ENCODE measurements around the gene SLC23A2.

SLC23A2 gene

DNA sequence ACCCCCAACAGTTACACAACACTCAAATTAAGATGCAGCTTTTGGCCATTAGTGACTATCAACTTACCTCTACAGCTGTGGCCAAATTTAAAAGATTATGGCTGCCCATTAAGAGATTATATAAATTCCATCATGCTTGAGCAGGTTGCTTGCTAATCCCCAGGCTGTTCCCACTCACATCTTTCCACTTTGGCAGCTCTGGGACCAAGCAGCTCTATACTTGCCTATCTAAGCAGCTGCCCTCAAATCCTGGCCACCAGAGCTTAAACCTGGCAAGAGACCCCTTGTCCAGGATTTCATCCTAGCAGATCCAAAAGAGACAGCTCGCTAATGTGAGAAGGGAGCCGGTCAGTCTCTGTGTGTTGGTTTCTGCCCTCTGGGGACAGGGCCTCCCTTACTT is 127.9 kb downstream of the SLC23A2 start:
- CTCF ChIA-PET = no interaction called here
- no peak for TF ChIP-seq SP1 (IDR thresholded peaks at IDR 0.05)
- no peak for TF ChIP-seq ARNT (IDR thresholded peaks at IDR 0.05)
- TF ChIP-seq CTBP1 (IDR thresholded peaks at IDR 0.05; ENCODE audit: borderline replicate concordance) = no peak
- no peak for TF ChIP-seq FOXA1 (IDR thresholded peaks at IDR 0.05)
- TF ChIP-seq LEF1 (IDR thresholded peaks at IDR 0.05; ENCODE audit: borderline replicate concordance) = no peak
- TF ChIP-seq NFRKB (IDR thresholded peaks at IDR 0.05) = no peak
- TF ChIP-seq L3MBTL2 (conservative IDR thresholded peaks at IDR 0.05) = no peak
- TF ChIP-seq FOXK2 (IDR thresholded peaks at IDR 0.05) = no peak
- TF ChIP-seq HDGF (IDR thresholded peaks at IDR 0.05; ENCODE audit: borderline replicate concordance) = no peak
- no peak for TF ChIP-seq ZNF384 (IDR thresholded peaks at IDR 0.05)
- no peak for TF ChIP-seq ELF4 (IDR thresholded peaks at IDR 0.05)
- no peak for TF ChIP-seq TARDBP (IDR thresholded peaks at IDR 0.05)
- no peak for TF ChIP-seq SUZ12 (IDR thresholded peaks at IDR 0.05)
- TF ChIP-seq, protein P1, sequence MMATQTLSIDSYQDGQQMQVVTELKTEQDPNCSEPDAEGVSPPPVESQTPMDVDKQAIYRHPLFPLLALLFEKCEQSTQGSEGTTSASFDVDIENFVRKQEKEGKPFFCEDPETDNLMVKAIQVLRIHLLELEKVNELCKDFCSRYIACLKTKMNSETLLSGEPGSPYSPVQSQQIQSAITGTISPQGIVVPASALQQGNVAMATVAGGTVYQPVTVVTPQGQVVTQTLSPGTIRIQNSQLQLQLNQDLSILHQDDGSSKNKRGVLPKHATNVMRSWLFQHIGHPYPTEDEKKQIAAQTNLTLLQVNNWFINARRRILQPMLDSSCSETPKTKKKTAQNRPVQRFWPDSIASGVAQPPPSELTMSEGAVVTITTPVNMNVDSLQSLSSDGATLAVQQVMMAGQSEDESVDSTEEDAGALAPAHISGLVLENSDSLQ (IDR thresholded peaks at IDR 0.05) = no peak
- TF ChIP-seq FOXM1 (IDR thresholded peaks at IDR 0.05; ENCODE audit: borderline replicate concordance) = no peak
- TF ChIP-seq BHLHE40 (IDR thresholded peaks at IDR 0.05; ENCODE audit: borderline replicate concordance) = no peak
- no peak for DNase-seq (ENCODE audit: extremely low spot score)
- POLR2A ChIA-PET = no interaction called here

DNA sequence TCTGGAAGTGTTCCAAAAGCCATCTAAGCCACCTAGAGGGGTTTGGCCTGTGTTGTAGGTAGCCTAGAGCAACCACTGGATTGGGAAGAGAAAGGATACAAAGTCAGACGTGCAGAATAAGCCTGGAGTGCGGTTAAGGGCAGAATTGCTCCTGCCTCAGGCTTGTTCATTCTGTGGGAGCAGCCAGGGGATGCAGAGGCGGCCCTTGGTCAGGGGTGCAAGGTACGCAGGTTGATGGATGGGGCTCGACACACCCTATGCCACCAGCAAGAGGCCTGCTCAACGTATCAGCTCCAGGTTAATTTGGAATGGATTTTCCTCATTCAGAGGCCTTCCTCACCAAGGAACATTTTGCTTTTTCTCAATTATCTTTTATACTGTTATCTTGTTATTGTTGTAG is 129.8 kb downstream of the SLC23A2 start:
- no peak for DNase-seq (ENCODE audit: extremely low spot score)
- POLR2A ChIA-PET = no interaction called here
- CTCF ChIA-PET = interaction anchor here (0.9 kb wide), 1 partner anchor 308 kb away, joined by 3 read pairs; no protein-coding TSS in a partner anchor
- TF ChIP-seq ZNF384 (IDR thresholded peaks at IDR 0.05) = no peak
- TF ChIP-seq ARNT (IDR thresholded peaks at IDR 0.05) = no peak
- no peak for TF ChIP-seq FOXM1 (IDR thresholded peaks at IDR 0.05; ENCODE audit: borderline replicate concordance)
- TF ChIP-seq FOXK2 (IDR thresholded peaks at IDR 0.05) = no peak
- TF ChIP-seq NFRKB (IDR thresholded peaks at IDR 0.05) = no peak
- no peak for TF ChIP-seq LEF1 (IDR thresholded peaks at IDR 0.05; ENCODE audit: borderline replicate concordance)
- TF ChIP-seq TARDBP (IDR thresholded peaks at IDR 0.05) = no peak
- no peak for TF ChIP-seq SUZ12 (IDR thresholded peaks at IDR 0.05)
- no peak for TF ChIP-seq L3MBTL2 (conservative IDR thresholded peaks at IDR 0.05)
- TF ChIP-seq FOXA1 (IDR thresholded peaks at IDR 0.05) = no peak
- TF ChIP-seq HDGF (IDR thresholded peaks at IDR 0.05; ENCODE audit: borderline replicate concordance) = no peak
- TF ChIP-seq SP1 (IDR thresholded peaks at IDR 0.05) = no peak
- no peak for TF ChIP-seq BHLHE40 (IDR thresholded peaks at IDR 0.05; ENCODE audit: borderline replicate concordance)

DNA sequence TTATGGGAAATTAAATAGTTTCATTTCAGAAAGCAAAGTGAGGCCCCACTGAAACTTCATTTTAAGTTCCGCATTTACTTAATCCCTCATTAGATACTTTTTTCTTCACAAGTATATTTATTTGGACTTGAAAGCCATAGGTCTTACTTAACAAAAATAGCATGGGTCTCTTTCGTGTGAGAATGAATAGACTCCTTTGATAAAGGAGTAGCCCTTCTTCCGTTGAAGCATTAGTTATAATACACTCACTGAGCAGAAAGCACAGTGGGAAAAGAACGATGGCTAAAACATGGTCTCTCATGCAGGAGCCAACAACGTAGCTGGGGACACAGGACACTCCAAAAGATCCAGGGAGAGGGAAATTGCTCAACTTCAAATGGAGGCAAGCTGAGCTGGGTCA is 130.4 kb downstream of the SLC23A2 start:
- DNase-seq (ENCODE audit: extremely low spot score) = no peak
- ChIA-PET CTCF (interaction anchor here (0.9 kb wide), 1 partner anchor 308 kb away, joined by 3 read pairs; no protein-coding TSS in a partner anchor), POLR2A (no interaction called here)
- TF ChIP-seq ZNF384 (IDR thresholded peaks at IDR 0.05) (no peak), FOXK2 (IDR thresholded peaks at IDR 0.05) (no peak)

DNA sequence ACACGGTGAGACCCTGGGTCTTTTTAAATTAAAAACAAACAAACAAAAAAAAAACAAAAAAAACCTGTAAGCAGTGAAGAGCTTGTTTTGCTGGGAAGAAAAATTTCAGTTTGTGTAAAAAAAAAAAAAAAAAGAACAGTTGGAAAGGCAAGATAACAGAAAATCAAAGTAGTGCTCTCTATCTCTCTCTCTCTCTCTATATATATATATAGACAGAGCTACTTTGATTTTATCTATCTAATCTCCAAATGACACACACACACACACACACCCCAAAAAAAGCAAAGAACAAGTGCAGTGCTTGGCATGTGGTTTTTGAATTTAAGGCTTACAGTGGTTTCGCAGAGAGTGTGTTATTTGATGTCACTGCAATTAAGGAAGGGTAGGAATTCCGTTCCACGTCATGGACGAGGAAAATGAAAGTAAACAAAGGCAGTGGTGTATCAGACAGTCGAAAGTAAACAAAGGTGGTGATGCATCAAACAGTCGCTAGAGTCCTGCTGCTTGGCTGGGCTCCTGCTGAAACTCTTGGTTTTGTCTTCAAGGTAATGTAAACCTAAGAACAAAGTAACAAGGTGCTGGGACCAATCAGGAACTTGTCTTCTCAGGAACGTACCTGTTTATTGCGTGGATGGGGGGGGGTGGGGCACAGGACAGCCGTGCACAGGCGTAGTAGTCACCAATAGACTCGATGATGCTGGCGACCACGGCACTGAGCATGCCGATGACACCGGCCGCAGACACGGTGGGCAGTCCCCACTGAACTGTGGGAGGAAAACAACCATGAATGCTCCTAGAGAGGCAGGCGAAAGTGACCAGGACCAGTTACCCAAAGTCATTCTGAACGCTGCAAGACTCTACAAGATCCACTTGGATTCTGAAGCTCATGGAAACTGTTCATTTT is 131.8 kb downstream of the SLC23A2 start:
- POLR2A ChIA-PET = no interaction called here
- CTCF ChIA-PET = no interaction called here
- no peak for TF ChIP-seq TARDBP (IDR thresholded peaks at IDR 0.05)
- no peak for TF ChIP-seq CTBP1 (IDR thresholded peaks at IDR 0.05; ENCODE audit: borderline replicate concordance)
- no peak for TF ChIP-seq ELF4 (IDR thresholded peaks at IDR 0.05)
- no peak for TF ChIP-seq FOXA1 (IDR thresholded peaks at IDR 0.05)
- no peak for TF ChIP-seq SUZ12 (IDR thresholded peaks at IDR 0.05)
- TF ChIP-seq HDGF (IDR thresholded peaks at IDR 0.05; ENCODE audit: borderline replicate concordance) = no peak
- no peak for TF ChIP-seq NFRKB (IDR thresholded peaks at IDR 0.05)
- no peak for TF ChIP-seq BHLHE40 (IDR thresholded peaks at IDR 0.05; ENCODE audit: borderline replicate concordance)
- TF ChIP-seq FOXK2 (IDR thresholded peaks at IDR 0.05) = no peak
- TF ChIP-seq, protein P1 (IDR thresholded peaks at IDR 0.05) = no peak
- no peak for TF ChIP-seq L3MBTL2 (conservative IDR thresholded peaks at IDR 0.05)
- no peak for TF ChIP-seq ARNT (IDR thresholded peaks at IDR 0.05)
- TF ChIP-seq SP1 (IDR thresholded peaks at IDR 0.05) = no peak
- no peak for TF ChIP-seq FOXM1 (IDR thresholded peaks at IDR 0.05; ENCODE audit: borderline replicate concordance)
- TF ChIP-seq ZNF384 (IDR thresholded peaks at IDR 0.05) = no peak
- TF ChIP-seq LEF1 (IDR thresholded peaks at IDR 0.05; ENCODE audit: borderline replicate concordance) = no peak
- DNase-seq (ENCODE audit: extremely low spot score) = no peak

DNA sequence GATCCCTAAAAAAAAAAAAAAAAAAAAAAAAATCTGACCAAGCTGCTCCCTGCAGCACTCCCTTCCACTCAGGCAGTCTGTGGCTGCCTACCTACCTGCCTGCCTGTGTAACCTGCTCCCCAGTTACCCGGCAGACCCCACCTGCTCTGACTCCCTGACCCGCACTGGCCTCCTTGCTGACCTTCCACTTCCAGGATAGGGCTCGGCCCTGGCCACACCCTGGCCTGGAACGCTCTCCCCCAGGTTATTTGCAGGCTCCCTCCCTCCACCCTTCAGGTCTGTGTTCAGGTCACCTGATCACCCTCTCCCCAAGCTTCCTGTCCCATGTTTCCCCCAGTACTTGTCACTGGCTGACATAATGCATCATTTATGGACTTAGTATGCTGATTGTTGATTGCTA is 134.3 kb downstream of the SLC23A2 start:
- ChIA-PET POLR2A (no interaction called here), CTCF (no interaction called here)
- DNase-seq (ENCODE audit: extremely low spot score) = no peak
- TF ChIP-seq HDGF (IDR thresholded peaks at IDR 0.05; ENCODE audit: borderline replicate concordance) (no peak), BHLHE40 (IDR thresholded peaks at IDR 0.05; ENCODE audit: borderline replicate concordance) (no peak), CTBP1 (IDR thresholded peaks at IDR 0.05; ENCODE audit: borderline replicate concordance) (no peak), ELF4 (IDR thresholded peaks at IDR 0.05) (no peak), FOXA1 (IDR thresholded peaks at IDR 0.05) (no peak), NFRKB (IDR thresholded peaks at IDR 0.05) (no peak), TARDBP (IDR thresholded peaks at IDR 0.05) (no peak), ZNF384 (IDR thresholded peaks at IDR 0.05) (no peak)

DNA sequence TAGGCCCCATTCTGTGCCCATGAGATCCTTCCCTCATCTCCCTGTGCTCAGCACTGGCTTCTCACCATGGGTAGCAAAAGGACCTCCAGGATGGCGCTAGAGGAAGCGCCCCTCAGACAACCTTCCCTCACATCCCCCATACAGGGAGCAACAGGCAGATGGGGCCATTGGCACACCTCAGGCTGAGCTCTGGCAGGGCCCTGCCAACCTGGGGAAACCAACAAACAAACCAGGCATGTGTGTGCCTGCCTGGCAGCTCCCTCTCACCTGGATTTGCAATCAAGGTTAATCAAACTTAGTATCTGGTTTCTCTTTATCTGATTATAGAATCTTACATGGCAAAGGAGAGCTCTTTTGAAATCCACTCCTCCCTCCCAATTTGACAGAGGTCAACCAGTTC is 134.9 kb downstream of the SLC23A2 start:
- no peak for DNase-seq (ENCODE audit: extremely low spot score)
- no peak for TF ChIP-seq ARNT (IDR thresholded peaks at IDR 0.05)
- TF ChIP-seq HDGF (IDR thresholded peaks at IDR 0.05; ENCODE audit: borderline replicate concordance) = no peak
- no peak for TF ChIP-seq NFRKB (IDR thresholded peaks at IDR 0.05)
- no peak for TF ChIP-seq LEF1 (IDR thresholded peaks at IDR 0.05; ENCODE audit: borderline replicate concordance)
- TF ChIP-seq ZNF384 (IDR thresholded peaks at IDR 0.05) = no peak
- CTCF ChIA-PET = no interaction called here
- POLR2A ChIA-PET = no interaction called here
